NT2/D1 (cell line): ENCODE measurements around the gene SNTG2.

ENCODE experiments used
- YY1 ChIP-seq: IDR thresholded peaks from 2 replicates; pipeline ENCODE4 v1.6.1; 2011; ENCODE audit not compliant: insufficient read length, insufficient read depth
- ZNF274 ChIP-seq: IDR thresholded peaks from 2 replicates; pipeline ENCODE4 v1.6.1; 2011; ENCODE audit warnings: mild to moderate bottlenecking, low read depth, low read length

GRCh38 chr2:1101982-1102590 lies 151.4 kb downstream of the SNTG2 start:
- TF ChIP-seq YY1: no peak
- no peak for TF ChIP-seq ZNF274
